ENCODE measurements around the gene SEMA4G.

SEMA4G gene

DNA sequence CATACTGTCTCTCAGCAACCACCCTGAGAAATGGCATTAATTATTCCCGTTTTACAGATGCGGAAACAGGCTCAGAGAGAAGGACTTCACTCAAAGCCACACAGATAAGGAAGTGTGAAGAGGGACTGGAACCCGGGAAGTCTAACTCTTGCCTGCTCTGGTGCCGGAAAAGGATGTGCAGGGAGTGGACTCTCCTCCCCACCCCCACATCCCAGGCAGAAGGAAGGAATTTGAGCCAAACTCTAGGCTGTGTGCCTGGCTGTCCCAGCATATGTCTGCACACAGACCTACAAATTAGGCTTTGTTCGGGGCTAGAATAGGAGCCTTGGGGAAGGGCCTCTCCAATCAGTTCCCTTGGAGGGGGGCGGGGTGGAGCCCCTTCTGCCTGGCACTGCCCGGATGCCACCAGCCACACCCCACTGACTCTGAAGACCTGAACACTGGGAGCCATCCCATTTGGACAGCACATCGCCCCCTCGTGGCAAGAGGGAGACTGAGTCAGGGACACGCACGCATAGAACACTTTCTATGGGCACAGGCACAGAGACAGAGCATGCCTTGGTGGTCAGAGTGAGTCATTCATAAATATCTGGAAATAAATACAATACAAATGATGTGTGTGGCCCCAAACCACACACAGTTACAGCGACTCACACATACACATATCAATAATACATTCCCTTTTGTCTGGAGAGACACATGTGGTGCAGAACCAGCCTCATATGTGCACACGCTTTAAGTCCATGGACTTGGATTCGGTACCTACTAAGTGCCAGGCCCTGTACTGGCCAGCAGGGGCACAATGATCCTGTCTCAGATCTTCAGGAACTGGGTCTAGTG lies 43.4 kb downstream of the SEMA4G start:
- Histone ChIP-seq H3K9ac (no peak overlapping the region), H3K27ac (peak overlapping the region; percentile 50), H3K36me3 (ENCODE audit: control insufficient read depth, insufficient read depth, low read length) (no peaks in the 10 kb centered on the region), H3K4me3 (ENCODE audit: low read depth, low read length) (no peak overlapping the region), H3K79me2 (no peaks in the 10 kb centered on the region), H3K27me3 (ENCODE audit: control insufficient read depth, insufficient read depth, low read length) (no peaks in the 10 kb centered on the region), H3K4me1 (peaks cover 13% of the 10 kb centered on the region), H2AFZ (no peak overlapping the region), H3K4me2 (ENCODE audit: low read length) (no peak overlapping the region), H3K9me3 (ENCODE audit: control insufficient read depth, low read length) (no peaks in the 10 kb centered on the region)
- peak; percentile 87 for TF ChIP-seq CTCF (IDR thresholded peaks at IDR 0.05)

DNA sequence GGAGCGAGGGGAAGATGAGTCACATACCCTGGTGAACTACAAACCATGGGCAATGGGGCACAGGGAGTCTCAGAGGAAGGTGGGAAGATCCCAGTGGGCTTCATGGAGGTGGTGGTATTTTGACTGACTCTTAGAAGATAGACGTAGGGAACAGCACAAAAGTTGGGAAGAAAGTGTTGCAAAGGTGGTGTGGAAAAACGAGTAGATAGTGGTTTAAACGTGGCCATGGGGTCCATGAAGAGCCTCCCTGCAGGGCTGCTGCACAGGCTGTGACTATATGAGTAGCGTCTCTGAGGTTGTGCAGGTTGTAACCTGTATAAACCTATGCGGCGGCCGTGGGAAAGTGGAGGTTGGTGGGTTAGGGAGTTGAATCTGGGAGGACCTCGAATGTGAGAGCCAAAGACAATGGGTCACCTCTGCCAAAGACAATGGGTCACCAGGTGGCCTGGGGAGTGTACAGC lies 44.1 kb downstream of the SEMA4G start:
- no peaks in the 10 kb centered on the region for H3K36me3 ChIP-seq (ENCODE audit: control insufficient read depth, insufficient read depth, low read length)
- no peaks in the 10 kb centered on the region for H3K27me3 ChIP-seq (ENCODE audit: control insufficient read depth, insufficient read depth, low read length)
- H3K79me2 ChIP-seq = no peaks in the 10 kb centered on the region
- no peak overlapping the region for H2AFZ ChIP-seq
- H3K4me2 ChIP-seq (ENCODE audit: low read length) = no peak overlapping the region
- H3K9me3 ChIP-seq (ENCODE audit: control insufficient read depth, low read length) = no peaks in the 10 kb centered on the region
- H3K4me1 ChIP-seq = peaks cover 13% of the 10 kb centered on the region
- H3K9ac ChIP-seq = no peak overlapping the region
- no peak overlapping the region for H3K4me3 ChIP-seq (ENCODE audit: low read depth, low read length)
- TF ChIP-seq CTCF (IDR thresholded peaks at IDR 0.05) = no peak
- no peak overlapping the region for H3K27ac ChIP-seq

GRCh38 chr10:101014230-101014884 lies 45.1 kb downstream of the SEMA4G start:
- peak; percentile 93 for TF ChIP-seq CTCF (IDR thresholded peaks at IDR 0.05)
- Histone ChIP-seq H3K36me3 (ENCODE audit: control insufficient read depth, insufficient read depth, low read length) (no peaks in the 10 kb centered on the region), H3K9me3 (ENCODE audit: control insufficient read depth, low read length) (no peaks in the 10 kb centered on the region), H3K4me1 (peaks cover 13% of the 10 kb centered on the region), H3K4me2 (ENCODE audit: low read length) (no peak overlapping the region), H2AFZ (no peak overlapping the region), H3K27ac (no peak overlapping the region), H3K4me3 (ENCODE audit: low read depth, low read length) (no peak overlapping the region), H3K9ac (no peak overlapping the region), H3K79me2 (no peaks in the 10 kb centered on the region), H3K27me3 (ENCODE audit: control insufficient read depth, insufficient read depth, low read length) (no peaks in the 10 kb centered on the region)

- no peaks in the 10 kb centered on the region for H3K27me3 ChIP-seq (ENCODE audit: control insufficient read depth, insufficient read depth, low read length)
- no peaks in the 10 kb centered on the region for H3K36me3 ChIP-seq (ENCODE audit: control insufficient read depth, insufficient read depth, low read length)
- no peak overlapping the region for H3K4me3 ChIP-seq (ENCODE audit: low read depth, low read length)
- no peak overlapping the region for H2AFZ ChIP-seq
- no peaks in the 10 kb centered on the region for H3K9me3 ChIP-seq (ENCODE audit: control insufficient read depth, low read length)
- no peak for TF ChIP-seq CTCF (IDR thresholded peaks at IDR 0.05)
- peaks cover 13% of the 10 kb centered on the region for H3K4me1 ChIP-seq
- no peaks in the 10 kb centered on the region for H3K79me2 ChIP-seq
- H3K27ac ChIP-seq = no peak overlapping the region
- H3K9ac ChIP-seq = no peak overlapping the region
- no peak overlapping the region for H3K4me2 ChIP-seq (ENCODE audit: low read length)
Measured at GRCh38 chr10:101014966-101015581, 45.8 kb downstream of the SEMA4G start.

All from parathyroid adenoma (tissue), 2 donors.